Lower leg skin (tissue), 4 donors: ENCODE data around the gene CACNB2. TPM values are rescaled to one million over a fixed set of nuclear protein-coding genes. Genes with fewer than 3 reads are reported as not detected.

Source experiments
- DNase-seq, 2 donors: peaks; one replicate each; pipeline ENCODE4 v3.0.0-alpha.2; 2019; ENCODE audit warnings: low spot score in 2 of 2
- H3K4me3 ChIP-seq: fragments of 200-600 bp; sonication (generic); 2 replicates; pipeline ENCODE4 v1.5.1; 2017; ENCODE audit warnings: mild to moderate bottlenecking, low read depth; ENCODE audit not compliant: poor library complexity, severe bottlenecking
- CTCF ChIP-seq, 3 donors: fragments of 450-650 bp; IDR thresholded peaks; one replicate each; pipeline ENCODE4 v1.5.1; 2016; ENCODE audit warnings: antibody characterized with exemption in 3 of 3, mild to moderate bottlenecking in 3 of 3, moderate library complexity in 2 of 3
- POLR2A ChIP-seq, 2 donors: fragments of 450-650 bp; IDR thresholded peaks; one replicate each; pipeline ENCODE4 v1.6.1; 2016 to 2017; ENCODE audit warnings: antibody characterized with exemption in 2 of 2, mild to moderate bottlenecking in 1 of 2, moderate library complexity in 1 of 2
- WGBS, 2 donors: methylation state at CpG; one replicate each; pipeline ENCODE4 v1.1.5; 2018; 5-methylcytosine and 5-hydroxymethylcytosine counted together
- intact Hi-C: fragments of 100-400 bp; cut with DNase I; formaldehyde crosslinking; loops from one replicate; pipeline ENCODE4 v1.15.0; 2023; ENCODE audit warnings: low total_unique reads
- total RNA-seq, 4 donors: library from RNA; depleted of rRNA; stranded (reverse); fragments of >200 nt; gene quantifications; one replicate each; pipeline ENCODE4 v1.1.0, GENCODE V29; 2016

CACNB2 gene
- total RNA-seq, 4 donors from 2014 or later = 3.6 to 7.6 (median 6.1) TPM

GRCh38 chr10:18369859-18370473, 229.7 kb downstream of the CACNB2 start:
- intact Hi-C loops = no loop called here
- no peak for DNase-seq

GRCh38 chr10:18376650-18377049, 236.4 kb downstream of the CACNB2 start:
- no peak for DNase-seq
- intact Hi-C loops = no loop called here
- no peak for TF ChIP-seq CTCF (IDR thresholded peaks at IDR 0.05)
- TF ChIP-seq POLR2A (IDR thresholded peaks at IDR 0.05) = no peak
- 70 to 80% methylated on average over 5 of the region's 5 CpGs for WGBS, 2 donors
- no peak overlapping the region for H3K4me3 ChIP-seq

More at GRCh38 chr10:18369859-18370473, 229.7 kb downstream of the CACNB2 start:
- no peak overlapping the region for H3K4me3 ChIP-seq
- TF ChIP-seq POLR2A (IDR thresholded peaks at IDR 0.05) (no peak), CTCF (IDR thresholded peaks at IDR 0.05) (no peak)
- 96 to 97% methylated on average over 4 of the region's 4 CpGs for WGBS, 2 donors

GRCh38 chr10:18377898-18378297, 237.7 kb downstream of the CACNB2 start:
- DNase-seq = no peak
- 40 to 56% methylated on average over 2 of the region's 2 CpGs for WGBS, 2 donors
- intact Hi-C loops = no loop called here
- TF ChIP-seq CTCF (IDR thresholded peaks at IDR 0.05) (no peak), POLR2A (IDR thresholded peaks at IDR 0.05) (no peak)
- H3K4me3 ChIP-seq = no peak overlapping the region

DNA sequence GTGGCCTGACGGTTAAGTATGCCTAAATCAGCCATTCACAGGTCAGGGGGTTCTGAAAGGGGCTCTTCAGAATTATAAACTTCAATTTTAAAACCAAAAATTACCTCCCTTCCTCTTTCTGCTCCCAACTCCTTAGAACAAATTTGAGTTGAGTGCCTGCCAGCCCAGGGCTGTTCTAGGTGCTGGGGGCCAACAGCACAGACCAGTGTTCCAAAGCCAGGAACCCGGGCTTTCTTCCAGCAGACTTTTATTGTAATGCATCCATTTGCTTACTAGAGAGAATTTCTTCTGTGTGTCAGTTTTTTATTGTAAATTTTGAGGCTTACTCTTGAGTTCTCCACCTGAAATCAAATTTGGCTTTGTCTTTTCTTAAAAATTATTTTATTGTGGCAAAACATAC, 238.5 kb downstream of the CACNB2 start:
- DNase-seq = no peak
- WGBS, 2 donors = 69 to 74% methylated on average over 2 of the region's 2 CpGs
- intact Hi-C loops = no loop called here

GRCh38 chr10:18381679-18382078, 241.5 kb downstream of the CACNB2 start:
- no peak for DNase-seq
- WGBS, 2 donors = 92 to 94% methylated on average over 5 of the region's 5 CpGs
- no peak overlapping the region for H3K4me3 ChIP-seq
- intact Hi-C loops = no loop called here
- TF ChIP-seq CTCF (IDR thresholded peaks at IDR 0.05) = no peak
- TF ChIP-seq POLR2A (IDR thresholded peaks at IDR 0.05) = no peak

More for the DNA sequence above, 238.5 kb downstream of the CACNB2 start:
- TF ChIP-seq CTCF (IDR thresholded peaks at IDR 0.05) (no peak), POLR2A (IDR thresholded peaks at IDR 0.05) (no peak)
- no peak overlapping the region for H3K4me3 ChIP-seq

GRCh38 chr10:18397906-18398305, 257.7 kb downstream of the CACNB2 start:
- WGBS, 2 donors = 73 to 76% methylated on average over 5 of the region's 5 CpGs
- H3K4me3 ChIP-seq = no peak overlapping the region
- intact Hi-C loops = no loop called here
- DNase-seq = no peak
- TF ChIP-seq CTCF (IDR thresholded peaks at IDR 0.05) = no peak
- TF ChIP-seq POLR2A (IDR thresholded peaks at IDR 0.05) = no peak
